HG03520 (cell line): ENCODE measurements around the gene CRTAP.
"Not testable (repeated sequence)": the region's sequence is repeated elsewhere in the genome, so short reads cannot be mapped to it uniquely, and the experiment has no call there.

ENCODE experiments used
- ATAC-seq: cut with Tn5 transposase; IDR thresholded peaks from one replicate; pipeline ENCODE4 v1.9.1; 2021; ENCODE audit warnings: mild to moderate bottlenecking, moderate library complexity; ENCODE audit not compliant: unreplicated experiment

The CRTAP gene

GRCh38 chr3:33099109-33099645, 14.6 kb upstream of the CRTAP start:
- no peak for ATAC-seq

GRCh38 chr3:33099701-33100100, 14.1 kb upstream of the CRTAP start:
- no peak for ATAC-seq

- no peak for ATAC-seq
Observed at GRCh38 chr3:33100229-33100628, 13.6 kb upstream of the CRTAP start.

GRCh38 chr3:33103034-33103433, 10.8 kb upstream of the CRTAP start:
- no peak for ATAC-seq

- no peak for ATAC-seq
Observed at GRCh38 chr3:33103480-33103879, 10.3 kb upstream of the CRTAP start.

GRCh38 chr3:33104803-33105202, 9.0 kb upstream of the CRTAP start:
- ATAC-seq: no peak

- no peak for ATAC-seq
Observed at GRCh38 chr3:33105341-33105948, 8.4 kb upstream of the CRTAP start.

GRCh38 chr3:33106854-33107253, 7.0 kb upstream of the CRTAP start:
- ATAC-seq: not testable (repeated sequence)

GRCh38 chr3:33111581-33111980, 2.2 kb upstream of the CRTAP start:
- ATAC-seq: peak; percentile 49

- ATAC-seq: peak; percentile 1
Observed at GRCh38 chr3:33114622-33115023, 809 bp downstream of the CRTAP start.

GRCh38 chr3:33115024-33115768, 1.4 kb downstream of the CRTAP start:
- no peak for ATAC-seq

- no peak for ATAC-seq
Observed at GRCh38 chr3:33117461-33117860, 3.6 kb downstream of the CRTAP start.

- no peak for ATAC-seq
Observed at GRCh38 chr3:33119891-33120290, 6.1 kb downstream of the CRTAP start.

GRCh38 chr3:33122991-33123390, 9.2 kb downstream of the CRTAP start:
- ATAC-seq: no peak

GRCh38 chr3:33124638-33125037, 10.8 kb downstream of the CRTAP start:
- no peak for ATAC-seq

- ATAC-seq: no peak
Observed at GRCh38 chr3:33125840-33126239, 12.0 kb downstream of the CRTAP start.

- no peak for ATAC-seq
Observed at GRCh38 chr3:33128706-33129105, 14.9 kb downstream of the CRTAP start.

GRCh38 chr3:33130144-33130543, 16.3 kb downstream of the CRTAP start:
- ATAC-seq: no peak

GRCh38 chr3:33131331-33132018, 17.7 kb downstream of the CRTAP start:
- ATAC-seq: peak; percentile 61

GRCh38 chr3:33132019-33132360, 18.2 kb downstream of the CRTAP start:
- no peak for ATAC-seq

- ATAC-seq: peak; percentile 41
Observed at GRCh38 chr3:33134026-33134625, 20.3 kb downstream of the CRTAP start.
